DOHH2 (cell line): ENCODE data around the gene KCNIP3.

ENCODE experiments used
- H3F3A ChIP-seq: fragments of 200-600 bp; sonication (generic), shearing (Covaris generic); 2 replicates; pipeline ENCODE4 v1.6.0; 2016; ENCODE audit warnings: antibody characterized with exemption, mild to moderate bottlenecking; ENCODE audit not compliant: control insufficient read depth, insufficient read depth
- H3K27ac ChIP-seq: fragments of 200-600 bp; sonication (generic); 2 replicates; pipeline ENCODE4 v1.5.1; 2014; ENCODE audit warnings: low read depth, mild to moderate bottlenecking, low read length, moderate library complexity
- H3K27me3 ChIP-seq: fragments of 200-600 bp; sonication (generic); 2 replicates; pipeline ENCODE4 v1.6.1; 2014; ENCODE audit warnings: mild to moderate bottlenecking, low read length, mixed read lengths; ENCODE audit not compliant: control insufficient read depth
- H3K36me3 ChIP-seq: fragments of 200-600 bp; sonication (generic); 2 replicates; pipeline ENCODE4 v1.6.1; 2014; ENCODE audit warnings: mild to moderate bottlenecking, low read length, moderate library complexity, mixed read lengths; ENCODE audit not compliant: control insufficient read depth
- H3K4me1 ChIP-seq: fragments of 200-600 bp; sonication (generic); 2 replicates; pipeline ENCODE4 v1.6.1; 2014; ENCODE audit warnings: mild to moderate bottlenecking, low read length, mixed read lengths; ENCODE audit not compliant: control insufficient read depth
- H3K4me2 ChIP-seq: fragments of 200-600 bp; sonication (generic); 2 replicates; pipeline ENCODE4 v1.6.0; 2014; ENCODE audit warnings: mild to moderate bottlenecking, low read length, moderate library complexity
- H3K4me3 ChIP-seq: fragments of 200-600 bp; sonication (generic); 2 replicates; pipeline ENCODE4 v1.5.1; 2014; ENCODE audit warnings: mild to moderate bottlenecking, low read length, mixed read lengths
- H3K79me2 ChIP-seq: fragments of 200-600 bp; sonication (generic); 2 replicates; pipeline ENCODE4 v1.6.1; 2014; ENCODE audit warnings: mild to moderate bottlenecking, low read length, mixed read lengths; ENCODE audit not compliant: control insufficient read depth
- H3K9me2 ChIP-seq: fragments of 200-600 bp; sonication (generic); replicated peaks from 2 replicates; pipeline ENCODE4 v1.6.1; 2014; ENCODE audit warnings: mild to moderate bottlenecking, low read length, mixed read lengths; ENCODE audit not compliant: control insufficient read depth
- H3K9me3 ChIP-seq: fragments of 200-600 bp; sonication (generic); 2 replicates; pipeline ENCODE4 v1.6.1; 2014; ENCODE audit warnings: antibody characterized with exemption, low read length, mixed read lengths; ENCODE audit not compliant: control insufficient read depth, insufficient read depth
- H4K20me1 ChIP-seq: fragments of 200-600 bp; sonication (generic); 2 replicates; pipeline ENCODE4 v1.6.0; 2014; ENCODE audit warnings: low read depth, mild to moderate bottlenecking, antibody characterized with exemption, low read length, moderate library complexity; ENCODE audit not compliant: control insufficient read depth, insufficient read depth
- EZH2phosphoT487 ChIP-seq: fragments of 200-600 bp; sonication (generic); IDR thresholded peaks from 2 replicates; pipeline ENCODE4 v1.6.1; 2017; ENCODE audit warnings: borderline replicate concordance, mild to moderate bottlenecking, antibody characterized with exemption, low read length, moderate library complexity, mixed read lengths
- TF ChIP-seq, protein P1 (sequence below): fragments of 200-600 bp; sonication (generic); IDR thresholded peaks from one replicate; pipeline ENCODE4 v1.5.1; 2014; ENCODE audit warnings: antibody characterized with exemption, mild to moderate bottlenecking, low read depth, low read length; ENCODE audit not compliant: poor library complexity, severe bottlenecking

KCNIP3 gene

DNA sequence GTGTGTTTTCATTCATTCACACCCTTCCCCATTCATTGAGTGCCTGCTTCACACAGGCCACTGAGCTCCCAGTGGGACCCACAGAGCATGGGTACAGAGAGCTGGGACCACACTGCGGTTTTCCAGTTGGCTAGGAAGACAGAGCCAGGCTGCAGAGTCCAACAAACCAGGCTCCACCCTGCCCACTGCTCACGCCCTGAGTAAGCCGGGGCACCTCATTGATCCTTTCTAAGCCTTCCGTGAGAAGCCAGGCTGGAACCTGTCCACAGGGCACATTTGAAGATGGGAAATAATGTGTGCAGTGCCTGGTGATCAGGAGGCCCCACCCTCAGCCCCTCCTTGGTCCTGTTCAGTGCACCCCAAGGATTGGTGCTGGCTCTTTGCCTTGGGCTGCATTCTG, 13.5 kb downstream of the KCNIP3 start:
- Histone ChIP-seq H3F3A (no peaks in the 10 kb centered on the region), H3K27me3 (no peaks in the 10 kb centered on the region), H3K36me3 (no peaks in the 10 kb centered on the region), H3K79me2 (no peaks in the 10 kb centered on the region), H3K4me1 (no peaks in the 10 kb centered on the region), H3K4me2 (no peak overlapping the region), H3K27ac (no peak overlapping the region), H4K20me1 (no peaks in the 10 kb centered on the region), H3K4me3 (no peak overlapping the region), H3K9me3 (no peaks in the 10 kb centered on the region), H3K9me2 (no peaks in the 10 kb centered on the region)
- TF ChIP-seq, protein P1, sequence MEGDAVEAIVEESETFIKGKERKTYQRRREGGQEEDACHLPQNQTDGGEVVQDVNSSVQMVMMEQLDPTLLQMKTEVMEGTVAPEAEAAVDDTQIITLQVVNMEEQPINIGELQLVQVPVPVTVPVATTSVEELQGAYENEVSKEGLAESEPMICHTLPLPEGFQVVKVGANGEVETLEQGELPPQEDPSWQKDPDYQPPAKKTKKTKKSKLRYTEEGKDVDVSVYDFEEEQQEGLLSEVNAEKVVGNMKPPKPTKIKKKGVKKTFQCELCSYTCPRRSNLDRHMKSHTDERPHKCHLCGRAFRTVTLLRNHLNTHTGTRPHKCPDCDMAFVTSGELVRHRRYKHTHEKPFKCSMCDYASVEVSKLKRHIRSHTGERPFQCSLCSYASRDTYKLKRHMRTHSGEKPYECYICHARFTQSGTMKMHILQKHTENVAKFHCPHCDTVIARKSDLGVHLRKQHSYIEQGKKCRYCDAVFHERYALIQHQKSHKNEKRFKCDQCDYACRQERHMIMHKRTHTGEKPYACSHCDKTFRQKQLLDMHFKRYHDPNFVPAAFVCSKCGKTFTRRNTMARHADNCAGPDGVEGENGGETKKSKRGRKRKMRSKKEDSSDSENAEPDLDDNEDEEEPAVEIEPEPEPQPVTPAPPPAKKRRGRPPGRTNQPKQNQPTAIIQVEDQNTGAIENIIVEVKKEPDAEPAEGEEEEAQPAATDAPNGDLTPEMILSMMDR: no peak
- TF ChIP-seq EZH2phosphoT487: no peak

GRCh38 chr2:95311815-95312542, 14.8 kb downstream of the KCNIP3 start:
- Histone ChIP-seq H3F3A (no peaks in the 10 kb centered on the region), H4K20me1 (no peaks in the 10 kb centered on the region), H3K27ac (no peak overlapping the region), H3K4me3 (no peak overlapping the region), H3K4me1 (no peaks in the 10 kb centered on the region), H3K79me2 (no peaks in the 10 kb centered on the region), H3K9me2 (no peaks in the 10 kb centered on the region), H3K9me3 (no peaks in the 10 kb centered on the region), H3K27me3 (no peaks in the 10 kb centered on the region), H3K4me2 (no peak overlapping the region), H3K36me3 (no peaks in the 10 kb centered on the region)
- TF ChIP-seq, protein P1: no peak
- TF ChIP-seq EZH2phosphoT487: no peak

DNA sequence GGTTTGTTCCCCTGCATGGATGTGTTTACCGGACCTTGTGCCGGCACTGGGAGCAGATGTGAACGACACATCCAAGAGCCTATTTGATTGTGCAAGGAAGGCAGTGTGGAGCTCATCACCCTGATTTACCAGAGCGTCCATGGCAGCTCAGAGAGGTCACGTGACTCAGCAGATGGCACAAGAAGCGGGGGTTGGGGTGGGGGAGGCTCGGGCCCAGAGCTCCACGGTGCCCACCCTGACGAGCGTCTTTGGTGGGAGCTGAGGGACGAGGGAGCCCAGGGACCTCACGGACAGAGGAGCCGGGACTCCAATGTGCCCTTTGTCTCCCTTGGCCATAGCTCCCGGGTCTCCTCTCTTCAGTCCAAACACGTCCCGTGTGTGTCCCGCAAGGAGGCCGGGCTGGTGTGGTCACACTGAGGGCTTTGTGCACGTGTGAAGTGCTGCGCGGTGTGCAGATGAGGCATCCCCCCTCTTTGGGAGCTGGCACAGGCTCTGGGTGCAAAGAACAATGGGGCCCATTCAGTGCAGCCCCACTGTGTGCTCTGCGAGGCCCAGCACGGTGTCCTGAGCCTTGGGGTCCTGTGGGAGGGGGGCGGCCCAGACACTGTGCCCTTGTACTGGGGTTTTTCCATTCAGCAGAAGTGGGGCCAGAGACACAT, 15.5 kb downstream of the KCNIP3 start:
- H3K79me2 ChIP-seq: no peaks in the 10 kb centered on the region
- H4K20me1 ChIP-seq: no peaks in the 10 kb centered on the region
- no peaks in the 10 kb centered on the region for H3K36me3 ChIP-seq
- H3K9me2 ChIP-seq: no peaks in the 10 kb centered on the region
- TF ChIP-seq, protein P1: no peak
- no peak for TF ChIP-seq EZH2phosphoT487
- H3K4me3 ChIP-seq: no peak overlapping the region
- H3K27ac ChIP-seq: no peak overlapping the region
- no peaks in the 10 kb centered on the region for H3F3A ChIP-seq
- no peaks in the 10 kb centered on the region for H3K4me1 ChIP-seq
- H3K27me3 ChIP-seq: no peaks in the 10 kb centered on the region
- no peak overlapping the region for H3K4me2 ChIP-seq
- no peaks in the 10 kb centered on the region for H3K9me3 ChIP-seq
